Right lung (tissue), 5 donors: Measurements from ENCODE around the gene TACO1. TPM values are rescaled to one million over a fixed set of nuclear protein-coding genes. Genes with fewer than 3 reads are reported as not detected.

Experiments used
- DNase-seq, 2 donors: peaks; one replicate each; pipeline ENCODE4 v3.0.0-alpha.2; 2013
- polyA plus RNA-seq, 5 donors: library from polyadenylated mRNA; unstranded; fragments of 120-200 nt; gene quantifications; one replicate each; pipeline versions ENCODE4 v1.2.1 to v1.2.3, GENCODE V29; 2013; ENCODE audit warnings: inconsistent platforms in 1 of 5, low replicate concordance in 1 of 5; ENCODE audit not compliant: insufficient read length in 5 of 5, insufficient read depth in 1 of 5

The TACO1 gene
- polyA plus RNA-seq, 5 donors = 16.1 to 19.2 (median 16.8) TPM

DNA sequence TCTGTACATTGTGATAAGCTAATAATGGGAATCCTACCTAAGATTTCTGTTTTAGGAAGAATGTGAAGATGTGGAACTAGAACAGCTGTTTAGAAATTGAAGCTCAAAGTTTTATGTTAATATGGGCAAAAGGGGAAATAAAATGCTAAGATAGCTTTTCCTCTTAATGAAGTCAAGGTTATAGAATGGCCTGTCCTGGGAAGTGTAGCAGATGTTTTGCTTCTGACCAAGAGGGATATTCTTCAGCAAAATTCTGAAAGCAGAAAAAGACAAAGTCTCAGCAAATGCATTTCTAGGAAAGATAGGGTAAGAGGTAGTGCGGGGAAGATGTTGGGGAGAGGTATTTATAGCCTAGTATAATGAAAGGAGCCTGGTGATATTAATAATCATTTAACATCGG, 34.6 kb downstream of the TACO1 start:
- no peak for DNase-seq

DNA sequence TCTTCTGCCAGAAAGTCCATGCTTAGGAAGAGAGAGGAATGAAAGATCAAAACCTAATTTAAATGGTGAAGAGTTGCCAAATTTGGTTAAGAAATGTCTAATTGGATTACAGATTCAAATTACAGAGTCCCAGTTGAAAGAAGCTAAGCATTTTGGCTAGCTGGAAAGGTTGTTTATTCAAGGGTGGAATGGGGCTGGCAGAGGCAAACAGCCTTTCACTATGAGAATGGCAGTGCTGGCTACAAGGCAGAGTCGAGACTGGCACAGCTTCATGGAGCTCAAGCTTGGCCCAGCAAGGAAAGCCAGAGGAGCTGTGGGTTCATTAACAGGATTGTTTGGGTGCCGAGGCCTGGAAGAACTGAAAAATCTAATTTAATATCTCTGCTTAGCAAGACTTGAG, 35.1 kb downstream of the TACO1 start:
- DNase-seq = no peak

DNA sequence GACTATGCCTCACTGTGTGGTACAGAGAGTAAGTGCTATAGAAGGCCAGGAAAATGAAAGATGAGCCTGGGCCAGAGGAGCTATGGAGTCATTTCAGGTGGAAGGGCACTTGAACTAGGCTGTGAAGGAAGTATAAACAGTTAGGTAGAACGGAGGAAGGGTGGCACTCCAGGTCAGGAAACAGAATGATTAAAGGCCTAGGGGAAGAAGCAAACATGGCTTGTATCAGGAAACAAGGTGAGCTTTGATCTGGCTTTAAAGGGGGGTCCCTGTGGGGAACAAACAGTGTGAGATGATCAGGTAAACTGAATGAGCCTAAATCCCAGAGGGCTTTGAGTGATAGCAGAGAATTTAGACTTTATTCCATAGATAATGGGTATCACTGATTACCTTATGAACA, 38.4 kb downstream of the TACO1 start:
- no peak for DNase-seq

DNA sequence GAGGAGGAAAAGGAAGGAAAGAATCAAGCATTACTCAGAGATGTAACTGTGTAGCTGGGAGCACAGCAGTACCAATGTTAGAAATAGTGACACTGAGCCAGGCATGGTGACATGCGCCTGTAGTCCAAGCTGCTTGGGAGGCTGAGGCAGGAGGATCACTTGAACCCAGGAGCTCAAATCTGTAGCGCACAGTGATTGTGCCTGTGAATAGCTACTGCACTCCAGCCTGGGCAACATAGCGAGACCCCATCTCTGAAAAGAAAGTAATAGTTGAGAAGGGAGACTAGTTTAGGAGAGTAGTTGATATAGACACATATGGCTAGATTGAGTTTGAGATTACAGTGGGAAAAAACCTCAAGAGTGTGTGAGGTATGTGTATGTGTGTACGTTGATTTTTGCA, 39.3 kb downstream of the TACO1 start:
- no peak for DNase-seq

DNA sequence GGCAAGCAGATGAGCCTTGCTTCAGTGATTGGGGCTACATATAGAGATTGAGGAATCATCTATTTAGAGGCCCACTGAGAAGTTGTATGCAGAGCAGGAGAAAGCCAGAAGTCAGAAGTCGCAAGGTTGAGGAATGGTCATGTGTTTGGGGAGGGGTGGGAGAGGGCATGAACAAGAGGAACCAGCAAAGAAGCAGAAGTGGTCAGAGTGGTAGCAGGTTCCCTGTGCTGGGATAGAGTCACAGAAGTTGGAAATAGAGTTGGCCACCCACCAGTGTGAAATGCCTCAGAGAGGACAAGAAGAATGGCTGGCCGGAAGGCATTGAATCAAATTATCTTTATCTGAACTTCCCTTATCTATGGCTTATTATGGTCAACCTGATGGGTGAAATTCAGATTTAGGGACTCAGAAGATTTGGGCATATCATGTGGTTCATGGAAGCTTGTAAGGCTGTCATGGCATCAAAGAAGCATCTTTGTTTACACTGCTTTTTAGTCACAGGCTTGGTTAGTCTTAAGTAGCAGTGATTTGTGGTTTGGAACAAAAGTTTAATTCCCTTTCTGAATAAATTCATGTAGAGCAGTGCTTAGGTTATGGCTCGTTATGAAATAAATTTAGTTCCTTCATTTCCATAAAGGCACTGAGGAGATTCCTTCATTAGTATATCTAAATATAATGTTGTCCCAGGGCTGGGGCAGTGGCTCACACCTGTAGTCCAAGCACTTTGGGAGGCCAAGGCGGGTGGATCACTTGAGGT, 41.2 kb downstream of the TACO1 start:
- DNase-seq = no peak

DNA sequence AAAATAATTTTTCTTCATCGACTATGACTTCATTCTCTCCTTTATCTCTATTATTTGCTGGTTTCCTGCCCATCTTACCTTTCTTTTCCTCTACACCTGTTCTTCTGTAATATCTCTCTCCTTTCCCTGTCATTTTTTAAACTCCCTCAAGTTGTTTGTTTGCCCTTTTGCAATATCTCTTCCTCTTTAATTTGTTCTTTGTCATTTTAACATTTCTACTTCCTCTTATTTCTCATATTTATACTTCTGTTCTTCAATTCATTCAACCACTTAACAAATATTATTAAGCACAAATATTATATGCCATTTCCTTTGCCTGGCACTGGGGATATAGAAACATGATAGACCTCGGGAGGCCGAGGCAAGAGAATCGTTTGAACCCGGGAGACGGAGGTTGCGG, 44.2 kb downstream of the TACO1 start:
- no peak for DNase-seq

DNA sequence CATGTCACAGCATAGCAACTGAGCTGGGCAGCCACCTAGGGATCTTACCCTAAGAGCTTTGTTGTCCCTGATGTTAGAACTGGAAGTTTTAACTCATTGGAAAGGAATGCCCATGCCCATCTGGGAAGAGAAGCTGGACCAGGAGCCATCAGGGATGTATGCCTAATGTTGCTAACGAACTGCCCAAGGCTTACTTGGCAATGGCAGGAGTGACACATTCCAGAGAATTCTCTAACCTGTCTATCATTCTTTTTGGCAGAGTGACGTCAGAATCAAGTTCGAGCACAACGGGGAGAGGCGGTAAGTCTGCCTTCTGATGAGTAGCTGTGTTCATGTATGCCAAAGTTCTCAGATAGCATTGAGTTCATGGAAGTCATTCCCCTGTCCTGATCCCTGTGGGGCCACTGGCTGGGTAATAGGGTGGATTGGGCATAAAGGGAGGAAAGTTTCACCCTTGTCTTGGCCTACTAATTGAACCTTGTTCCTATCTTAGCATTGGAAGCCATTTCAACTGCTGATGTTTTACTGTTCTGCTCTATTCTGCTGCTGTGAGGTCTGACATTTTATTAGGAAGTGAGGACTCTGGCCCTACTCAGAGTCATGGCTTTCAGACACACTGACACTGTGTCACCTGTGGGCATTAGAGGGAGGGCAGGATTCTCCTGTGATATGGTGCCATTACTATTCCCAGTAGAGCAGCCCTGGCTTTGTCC, 45.2 kb downstream of the TACO1 start:
- DNase-seq = no peak

DNA sequence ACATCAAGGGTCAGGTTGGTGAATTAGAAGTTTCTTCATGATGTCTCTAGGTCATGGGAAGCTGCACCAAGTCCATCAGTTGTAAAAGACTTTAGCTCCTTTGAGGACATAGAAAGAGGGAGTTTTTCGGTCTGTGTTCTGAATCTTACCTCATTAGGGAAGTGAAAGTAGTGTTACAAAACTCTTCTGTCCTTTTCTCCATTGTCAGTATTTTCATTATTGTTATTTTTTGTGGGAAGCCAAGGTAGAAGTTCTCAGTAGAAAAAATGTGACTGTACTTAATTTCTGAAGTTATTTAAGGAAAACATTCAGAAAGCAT, 45.8 kb downstream of the TACO1 start:
- DNase-seq = no peak

DNA sequence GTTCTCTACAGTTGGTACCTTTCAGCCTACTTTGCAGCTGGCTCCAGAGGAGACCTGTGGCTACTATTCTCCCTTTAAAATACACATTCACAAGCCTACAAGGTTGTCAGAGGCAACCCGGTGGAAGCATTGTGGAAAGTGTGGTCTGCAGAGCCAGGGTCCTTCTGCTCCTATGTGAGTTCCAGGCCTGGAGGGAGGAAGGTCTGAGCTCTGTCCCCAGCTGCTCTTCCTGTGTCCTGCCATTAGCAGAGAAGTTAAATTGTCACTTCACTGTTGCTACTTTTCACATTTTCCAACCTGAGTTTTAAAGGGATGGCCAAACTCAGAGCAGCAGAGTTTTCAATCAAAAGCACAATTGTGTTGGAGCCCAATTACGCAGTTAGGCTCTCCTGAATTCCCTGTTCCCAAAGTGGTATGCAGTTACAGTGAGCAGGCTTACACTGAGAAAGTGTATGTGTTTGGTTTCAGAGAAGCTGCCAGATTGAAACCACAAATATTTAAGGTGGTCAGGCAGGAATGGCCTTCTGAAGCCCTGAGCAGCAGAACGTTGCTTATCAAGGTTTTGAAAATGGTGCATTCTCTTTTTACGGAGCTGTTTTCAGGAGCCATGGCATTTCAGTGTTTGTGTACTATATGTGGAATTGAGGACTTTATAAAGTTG, 46.5 kb downstream of the TACO1 start:
- no peak for DNase-seq

DNA sequence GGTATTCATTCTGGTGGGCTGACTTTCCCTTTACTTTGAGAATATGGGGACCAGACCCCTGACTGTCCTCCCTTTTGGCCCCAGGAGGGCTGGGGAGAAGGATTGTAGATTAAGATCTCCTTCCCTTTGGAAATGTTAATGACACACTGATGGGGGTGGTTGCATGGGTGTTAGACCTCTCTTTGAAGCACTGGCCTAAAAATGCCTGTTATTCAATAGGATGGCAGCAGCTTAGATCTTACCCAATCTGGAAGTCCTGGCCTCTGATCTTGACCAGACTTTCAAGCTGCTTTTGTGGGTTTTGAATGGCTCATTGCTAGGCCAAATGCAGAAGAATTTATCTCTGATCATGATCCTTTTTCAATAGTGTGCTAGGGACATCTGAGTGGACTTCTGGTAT, 47.2 kb downstream of the TACO1 start:
- no peak for DNase-seq

DNA sequence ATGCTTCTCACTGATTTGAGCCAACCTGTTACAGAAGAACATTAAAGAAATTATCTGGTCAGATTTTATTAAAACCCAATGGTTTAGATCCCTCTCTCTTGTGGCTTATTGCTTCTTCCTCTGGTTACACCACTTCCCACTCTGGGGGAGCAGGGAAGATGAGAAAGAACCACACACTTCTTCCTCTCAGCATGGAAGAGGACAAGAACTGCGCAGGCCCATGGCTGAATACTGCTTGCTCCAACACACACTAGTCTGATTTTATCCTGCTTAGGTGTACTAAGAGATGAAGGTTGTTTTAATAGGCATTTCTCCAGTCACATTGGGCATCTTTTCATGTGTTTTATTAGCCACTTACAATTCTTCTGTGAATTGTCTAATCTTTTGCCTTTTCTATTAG, 49.1 kb downstream of the TACO1 start:
- DNase-seq = no peak

DNA sequence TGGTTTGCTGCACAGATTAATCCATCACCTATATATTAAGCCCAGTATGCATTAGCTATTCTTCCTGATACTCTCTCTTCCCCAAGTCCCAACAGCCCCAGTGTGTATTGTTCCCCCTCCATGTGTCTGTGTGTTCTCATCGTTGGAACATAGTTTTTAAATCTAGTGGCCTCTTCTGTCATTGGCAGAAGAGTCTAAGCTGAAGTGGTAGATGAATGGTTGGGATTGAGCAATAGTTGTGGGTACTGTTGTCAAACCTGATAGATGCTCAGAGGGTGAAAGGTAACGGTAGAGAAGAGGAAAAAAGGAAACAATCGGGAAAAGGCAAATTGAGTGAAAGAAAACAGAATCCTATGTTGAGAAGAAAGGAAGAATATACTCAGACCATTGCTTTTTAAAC, 51.4 kb downstream of the TACO1 start:
- DNase-seq = no peak

DNA sequence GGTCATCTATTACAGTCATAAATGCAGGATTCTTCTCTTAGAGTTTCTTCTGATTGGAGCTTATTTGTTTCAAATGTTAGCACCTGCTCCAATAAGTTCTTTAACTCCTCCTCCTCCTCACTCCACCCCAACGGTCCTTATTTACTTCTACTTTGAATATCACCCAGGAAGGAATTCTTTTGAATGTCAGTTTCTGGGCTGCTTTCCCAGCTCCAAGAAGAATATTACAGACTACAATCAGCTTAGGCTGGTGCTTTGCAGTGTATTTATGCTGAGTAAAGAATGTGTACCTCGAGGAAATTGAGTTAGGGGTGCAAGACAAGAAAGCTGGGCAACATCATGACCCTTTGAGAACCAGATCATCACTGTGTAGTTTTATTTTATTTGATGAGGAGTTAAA, 52.4 kb downstream of the TACO1 start:
- DNase-seq = peak; percentile 22 to 29

DNA sequence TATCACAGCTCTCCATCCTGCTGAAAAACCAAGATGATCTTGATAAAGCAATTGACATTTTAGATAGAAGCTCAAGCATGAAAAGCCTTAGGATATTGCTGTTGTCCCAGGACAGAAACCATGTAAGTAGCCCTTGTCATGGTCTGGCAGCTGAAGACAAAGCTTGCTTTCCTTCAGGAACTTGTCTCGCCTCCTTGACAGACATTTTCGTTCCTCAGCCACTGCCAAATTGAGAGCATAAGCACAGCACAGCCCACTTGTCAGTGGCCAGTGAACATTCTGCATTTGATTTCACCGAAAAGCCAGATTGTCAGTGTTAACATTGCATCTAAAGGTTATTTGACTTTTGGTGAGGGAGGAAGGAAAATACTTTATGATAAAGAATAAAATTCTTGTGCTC, 57.1 kb downstream of the TACO1 start:
- DNase-seq = no peak

Other genes with a start within 250 kb of the TACO1 start
- gene CYB561, start 154.6 kb upstream of the TACO1 start, polyA plus RNA-seq = 10 to 100 TPM; 22.5 to 43.5 (median 31.1) TPM
- gene ACE, start 123.8 kb upstream of the TACO1 start, polyA plus RNA-seq = 10 to 100 TPM; 38.7 to 62.7 (median 41.1) TPM
- gene KCNH6, start 77.5 kb upstream of the TACO1 start, polyA plus RNA-seq = 1 to 10 TPM in 3 of 5 donors, under 1 TPM in 2; 0.59 to 1.4 (median 1.0) TPM
- 100 to 1,000 TPM in 2 of 5 donors, 10 to 100 TPM in 3; 82.7 to 104 (median 95.6) TPM for gene DCAF7, start 50.4 kb upstream of the TACO1 start, polyA plus RNA-seq
- gene MAP3K3, start 21.5 kb downstream of the TACO1 start, polyA plus RNA-seq = 10 to 100 TPM; 36.3 to 43.0 (median 39.9) TPM
- gene LIMD2, start 99.2 kb downstream of the TACO1 start, polyA plus RNA-seq = 10 to 100 TPM; 26.0 to 49.7 (median 33.7) TPM
- 10 to 100 TPM; 66.2 to 89.5 (median 75.1) TPM for gene STRADA, start 140.9 kb downstream of the TACO1 start, polyA plus RNA-seq
- 100 to 1,000 TPM in 1 of 5 donors, 10 to 100 TPM in 4; 79.7 to 107 (median 85.9) TPM for gene CCDC47, start 172.7 kb downstream of the TACO1 start, polyA plus RNA-seq
- gene DDX42, start 173.3 kb downstream of the TACO1 start, polyA plus RNA-seq = 100 to 1,000 TPM; 169 to 235 (median 228) TPM
- gene PSMC5, start 226.5 kb downstream of the TACO1 start, polyA plus RNA-seq = 100 to 1,000 TPM; 130 to 146 (median 142) TPM
- gene FTSJ3, start 226.8 kb downstream of the TACO1 start, polyA plus RNA-seq = 10 to 100 TPM; 48.7 to 81.2 (median 70.0) TPM
- gene SMARCD2, start 241.8 kb downstream of the TACO1 start, polyA plus RNA-seq = 100 to 1,000 TPM; 111 to 147 (median 133) TPM